Progenitor cell of endocrine pancreas (in vitro differentiated cells): Measurements from ENCODE around the gene KCTD5. TPM values are rescaled to one million over a fixed set of nuclear protein-coding genes. Genes with fewer than 3 reads are reported as not detected.
A peak's percentile ranks its signal among the peaks of the same experiment; 100 is the strongest.
"Not testable (repeated sequence)": the region's sequence is repeated elsewhere in the genome, so short reads cannot be mapped to it uniquely, and the experiment has no call there.

ENCODE experiments used
- DNase-seq: peaks from one replicate; pipeline ENCODE4 v3.0.0; 2021; ENCODE audit warnings: low spot score; ENCODE audit not compliant: unreplicated experiment
- H3K27ac Mint-ChIP-seq: 2 replicates; pipeline ENCODE4 v1.8.0; 2021; ENCODE audit warnings: mild to moderate bottlenecking, moderate library complexity, mixed read lengths
- H3K27me3 Mint-ChIP-seq: 2 replicates; pipeline ENCODE4 v1.8.0; 2021; ENCODE audit warnings: mixed read lengths
- H3K36me3 Mint-ChIP-seq: 2 replicates; pipeline ENCODE4 v1.8.0; 2022; ENCODE audit warnings: mixed read lengths; ENCODE audit not compliant: insufficient read depth
- H3K4me1 Mint-ChIP-seq: 2 replicates; pipeline ENCODE4 v1.8.0; 2021; ENCODE audit warnings: low read depth, mixed read lengths
- H3K4me3 Mint-ChIP-seq: 2 replicates; pipeline ENCODE4 v1.8.0; 2021; ENCODE audit warnings: low read depth, mild to moderate bottlenecking, moderate library complexity, mixed read lengths
- H3K9me3 Mint-ChIP-seq: 2 replicates; pipeline ENCODE4 v1.8.0; 2021; ENCODE audit warnings: low read depth, mixed read lengths
- CTCF ChIP-seq: fragments of 200-600 bp; sonication (generic); IDR thresholded peaks from one replicate; pipeline ENCODE4 v1.5.0; 2021; ENCODE audit warnings: antibody characterized with exemption, mild to moderate bottlenecking; ENCODE audit not compliant: unreplicated experiment
- long read RNA-seq: library from polyadenylated mRNA; unstranded; transcript quantifications from one replicate; pipeline ENCODE4 v2.0.0, GENCODE V29; 2020
- total RNA-seq: library from RNA; stranded (reverse); gene quantifications from 2 replicates; pipeline ENCODE4 v1.2.1, GENCODE V29; 2021

The KCTD5 gene
- 21.4 and 24.5 TPM in 2 replicates for total RNA-seq
- long read RNA-seq, partial matches to known transcripts, result 6 of 9 reads
- long read RNA-seq, other reads (novel, unspliced or antisense), result 2 of 9 reads

GRCh38 chr16:2682209-2683021, at the start of gene KCTD5:
Gene KCTD5 (plus strand): TSS chr16:2682523. CDS start chr16:2682549, 26 bp downstream.
- no peak for TF ChIP-seq CTCF
- H3K4me3 Mint-ChIP-seq, result peak within 1 kb of the TSS; percentile 96
- no peaks in the 10 kb centered on the region for H3K27me3 Mint-ChIP-seq
- peaks cover 7% of the 10 kb centered on the region for H3K4me1 Mint-ChIP-seq
- peak; percentile 89 for DNase-seq
- no peaks in the 10 kb centered on the region for H3K9me3 Mint-ChIP-seq
- H3K36me3 Mint-ChIP-seq, result no peaks in the 10 kb centered on the region
- peak within 1 kb of the TSS; percentile 97 for H3K27ac Mint-ChIP-seq

- not testable (repeated sequence) for H3K4me1 Mint-ChIP-seq, H3K27me3 Mint-ChIP-seq, H3K9me3 Mint-ChIP-seq, H3K27ac Mint-ChIP-seq, DNase-seq, H3K4me3 Mint-ChIP-seq, H3K36me3 Mint-ChIP-seq
- peak; percentile 26 for TF ChIP-seq CTCF
Observed at GRCh38 chr16:2639071-2639721, 43.1 kb upstream of the KCTD5 start.

GRCh38 chr16:2639722-2640072, 42.6 kb upstream of the KCTD5 start:
- H3K4me3 Mint-ChIP-seq, H3K27ac Mint-ChIP-seq, H3K4me1 Mint-ChIP-seq, H3K36me3 Mint-ChIP-seq, H3K9me3 Mint-ChIP-seq, DNase-seq, H3K27me3 Mint-ChIP-seq: not testable (repeated sequence)

- H3K9me3 Mint-ChIP-seq, H3K36me3 Mint-ChIP-seq, H3K27ac Mint-ChIP-seq, H3K27me3 Mint-ChIP-seq, H3K4me1 Mint-ChIP-seq, H3K4me3 Mint-ChIP-seq, DNase-seq: not testable (repeated sequence)
Observed at GRCh38 chr16:2642561-2642960, 39.8 kb upstream of the KCTD5 start.

- not testable (repeated sequence) for H3K4me3 Mint-ChIP-seq, H3K9me3 Mint-ChIP-seq, H3K27me3 Mint-ChIP-seq, DNase-seq, H3K36me3 Mint-ChIP-seq, H3K4me1 Mint-ChIP-seq, H3K27ac Mint-ChIP-seq
Observed at GRCh38 chr16:2644754-2645453, 37.4 kb upstream of the KCTD5 start.

GRCh38 chr16:2651268-2651871, 31.0 kb upstream of the KCTD5 start:
- H3K27ac Mint-ChIP-seq, DNase-seq, H3K36me3 Mint-ChIP-seq, H3K9me3 Mint-ChIP-seq, H3K4me3 Mint-ChIP-seq, H3K27me3 Mint-ChIP-seq, H3K4me1 Mint-ChIP-seq: not testable (repeated sequence)

GRCh38 chr16:2653915-2654314, 28.4 kb upstream of the KCTD5 start:
- H3K27me3 Mint-ChIP-seq, H3K27ac Mint-ChIP-seq, H3K4me3 Mint-ChIP-seq, DNase-seq, H3K36me3 Mint-ChIP-seq, H3K4me1 Mint-ChIP-seq, H3K9me3 Mint-ChIP-seq: not testable (repeated sequence)

- not testable (repeated sequence) for H3K27ac Mint-ChIP-seq, H3K4me3 Mint-ChIP-seq, DNase-seq, H3K4me1 Mint-ChIP-seq, H3K27me3 Mint-ChIP-seq, H3K36me3 Mint-ChIP-seq, H3K9me3 Mint-ChIP-seq
Observed at GRCh38 chr16:2654949-2655348, 27.4 kb upstream of the KCTD5 start.
